ENCODE data around the gene AIF1.

DNA sequence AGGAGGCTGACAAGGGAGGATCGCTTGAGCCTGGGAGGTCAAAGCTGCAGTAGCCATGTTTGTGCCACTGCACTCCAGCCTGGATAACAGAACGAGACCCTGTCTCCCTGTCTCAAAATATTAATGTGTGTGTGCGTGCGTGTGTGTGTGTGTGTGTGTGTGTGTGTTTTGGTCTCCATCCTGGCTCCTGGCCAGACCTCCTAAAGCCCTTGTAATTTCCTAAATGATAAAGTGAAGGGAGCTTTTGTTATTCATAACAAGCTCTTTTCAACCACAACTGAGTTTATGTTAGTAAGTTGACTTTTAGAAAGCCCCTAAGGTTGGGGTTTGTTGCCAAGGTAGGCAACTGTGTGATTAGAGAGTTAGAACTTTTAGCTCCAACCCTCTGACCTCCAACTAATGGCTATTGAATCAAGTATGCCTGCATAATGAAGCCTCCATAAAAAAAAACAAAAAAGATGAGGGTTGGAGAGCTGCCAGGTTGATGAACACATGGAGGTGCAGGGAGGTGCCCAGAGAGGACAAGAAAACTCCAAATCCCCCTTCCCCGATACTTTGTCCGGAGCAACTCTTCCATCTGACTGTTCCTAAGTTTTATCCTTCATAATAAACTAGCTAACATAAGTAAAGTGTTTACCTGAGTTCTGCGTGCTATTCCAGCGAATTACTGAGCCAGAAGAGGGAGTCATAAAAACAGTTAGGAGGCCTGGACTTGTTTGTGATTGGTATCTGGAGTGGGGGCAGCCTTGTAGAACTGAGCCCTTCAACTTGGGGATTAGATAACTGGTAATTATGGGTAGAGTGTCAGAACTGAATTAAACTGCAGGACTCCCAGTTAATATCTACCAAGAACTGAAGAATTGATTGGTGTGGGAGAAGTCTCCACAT lies 5.3 kb upstream of the AIF1 start:
- TF ChIP-seq CTCF (conservative IDR thresholded peaks at IDR 0.05 in 1 of 2, IDR thresholded peaks at IDR 0.05 in 1 of 2; ENCODE audit: low read depth in 1 of 2, low read length in 2 of 2) = no peak
- no peak for TF ChIP-seq EZH2 (IDR thresholded peaks at IDR 0.05; ENCODE audit: low read length, missing control alignments)

Measured in fibroblast of lung (primary cell).